Stimulated activated CD4-positive, alpha-beta T cell treated with anti-CD3 and anti-CD28 coated beads, Interleukin-2, amount 100 ng/mL, for 4 hours (primary cell): ENCODE data around the gene POLN.

Source experiments
- DNase-seq: peaks from one replicate; pipeline ENCODE4 v3.0.0-alpha.2; 2020; ENCODE audit warnings: low read depth

The POLN gene

GRCh38 chr4:2262145-2262943 lies 20.4 kb upstream of the POLN start:
- DNase-seq: peak; percentile 96

DNA sequence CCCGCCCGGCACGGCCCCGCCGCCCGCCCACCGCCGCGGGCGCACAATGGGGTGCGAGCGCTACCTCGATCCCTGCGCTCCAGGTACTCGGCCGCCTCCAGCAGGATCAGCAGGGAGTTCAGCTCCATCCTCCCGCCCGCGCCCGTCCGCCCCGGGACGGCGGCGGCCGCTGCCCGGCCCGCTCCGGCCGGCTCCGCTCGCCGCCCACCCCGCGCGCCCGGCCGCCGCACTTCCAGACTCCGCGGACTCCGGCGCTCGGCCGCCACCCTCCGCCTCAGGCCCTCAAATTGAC lies 19.9 kb upstream of the POLN start, which contains the start of gene MXD4:
TSS of gene MXD4 (minus strand) at position 257 of the 292 bp plus-strand sequence. CDS start at position 128, 129 bp downstream.
- no peak for DNase-seq

- no peak for DNase-seq
Measured at GRCh38 chr4:2261110-2261852, 19.4 kb upstream of the POLN start.

- DNase-seq: no peak
Measured at GRCh38 chr4:2260344-2261109, 18.6 kb upstream of the POLN start.

DNA sequence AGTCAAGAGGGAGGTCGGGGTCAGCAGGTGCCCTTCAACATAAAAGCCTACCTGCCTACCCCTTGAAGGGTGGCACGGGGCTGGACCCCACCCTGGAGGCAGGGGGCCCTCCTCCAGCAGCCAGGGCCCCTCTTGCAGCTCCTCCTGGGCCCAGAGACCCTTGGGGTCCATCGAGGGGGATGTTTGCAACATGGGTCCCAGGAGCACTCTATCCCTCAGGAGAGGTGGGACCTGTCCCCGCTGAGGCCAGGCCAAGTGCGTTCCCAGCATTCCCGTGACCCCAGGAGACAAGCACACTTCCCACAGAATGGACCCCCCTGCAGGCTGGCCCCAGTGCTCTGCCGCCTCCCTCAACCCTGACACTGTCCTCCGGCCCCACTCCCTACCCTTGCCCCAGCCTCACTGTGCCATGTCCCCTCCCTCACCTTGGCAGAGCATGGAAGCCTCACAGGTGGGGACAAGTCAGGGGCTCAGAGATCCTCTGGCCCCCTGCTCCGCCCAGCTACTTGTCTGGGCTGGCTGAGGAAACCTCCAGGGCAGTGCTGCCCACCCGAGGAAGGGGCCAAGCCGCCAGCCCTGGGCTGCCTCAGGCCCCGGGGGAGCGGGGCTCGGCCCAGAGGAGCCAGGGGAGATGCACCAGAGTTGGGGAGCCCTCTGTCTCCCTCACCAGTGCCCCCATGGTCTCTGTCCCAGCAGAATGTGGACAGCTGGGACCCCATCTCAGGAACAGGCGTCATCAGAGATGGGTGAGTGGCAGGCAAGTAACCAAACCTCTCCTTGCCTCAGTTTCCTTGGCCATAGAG lies 17.8 kb upstream of the POLN start:
- no peak for DNase-seq

- DNase-seq: no peak
Measured at GRCh38 chr4:2259036-2259540, 17.2 kb upstream of the POLN start.

DNA sequence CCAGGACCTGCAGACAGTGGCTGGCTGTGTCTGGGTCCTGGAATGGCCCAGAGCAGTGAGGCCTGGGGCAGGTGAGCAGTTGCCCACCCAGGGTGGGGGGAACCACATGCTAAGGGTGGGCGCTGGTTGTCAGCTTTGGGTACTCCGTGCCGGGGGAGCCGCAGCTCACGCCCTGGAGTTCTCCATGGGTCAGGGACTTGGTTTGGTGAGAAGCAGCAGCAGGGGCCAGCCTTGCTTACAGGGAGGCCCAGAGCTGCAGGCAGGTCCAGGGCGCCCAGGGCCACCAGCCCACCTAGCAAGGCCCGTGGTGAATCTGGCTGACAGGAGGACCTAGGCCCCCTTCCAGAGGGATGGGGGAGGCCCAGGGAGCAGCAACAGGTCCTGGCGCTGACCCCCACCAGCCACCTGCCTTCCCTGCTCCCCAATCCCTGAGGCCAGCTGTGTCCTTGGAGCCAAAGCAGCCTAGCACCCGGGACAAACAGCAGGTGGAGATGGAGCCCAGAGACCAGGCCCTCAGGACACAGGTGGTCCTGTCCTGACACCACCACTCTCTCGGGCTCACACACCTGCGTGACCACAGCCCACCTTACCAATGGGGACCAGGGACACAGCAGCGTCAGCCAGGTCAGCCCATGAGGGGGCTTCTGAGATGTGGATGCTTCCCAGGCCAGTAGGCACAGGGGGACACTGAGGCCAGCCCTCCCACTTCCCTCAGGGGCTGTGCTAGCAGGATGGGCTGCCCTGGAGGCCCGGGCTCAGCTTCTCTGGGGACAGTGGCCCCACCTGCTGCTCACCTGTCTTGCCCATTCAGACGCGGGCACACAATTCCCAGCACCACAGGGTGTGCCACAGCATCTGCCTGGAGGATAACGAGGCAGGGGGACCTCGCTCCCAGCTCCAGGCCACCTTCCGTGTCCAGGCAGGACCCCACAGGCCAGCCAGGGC lies 16.4 kb upstream of the POLN start:
- no peak for DNase-seq

- no peak for DNase-seq
Measured at GRCh38 chr4:2257361-2258081, 15.6 kb upstream of the POLN start.

DNA sequence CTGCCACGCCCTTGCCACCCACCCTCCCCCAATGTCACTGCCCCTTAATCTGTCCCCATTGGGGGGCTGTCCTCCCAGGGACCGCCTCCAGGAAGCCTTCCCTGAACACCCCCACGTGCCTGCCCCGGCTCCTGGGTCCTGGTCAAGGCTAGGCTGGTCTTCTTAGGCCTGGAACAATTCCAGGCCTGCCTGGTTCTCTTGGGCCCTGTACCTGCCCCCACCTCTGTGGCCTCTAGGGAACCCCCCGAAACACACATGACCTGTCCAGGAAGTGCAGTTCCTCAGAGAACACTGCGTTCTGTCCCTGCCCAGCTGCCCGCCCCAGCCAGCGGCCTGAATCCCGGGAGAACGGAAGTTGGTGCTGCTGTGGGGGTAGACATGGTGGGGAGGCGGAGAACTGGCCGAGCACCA lies 14.9 kb upstream of the POLN start:
- DNase-seq: no peak

GRCh38 chr4:2256156-2256731 lies 14.3 kb upstream of the POLN start:
- no peak for DNase-seq

DNA sequence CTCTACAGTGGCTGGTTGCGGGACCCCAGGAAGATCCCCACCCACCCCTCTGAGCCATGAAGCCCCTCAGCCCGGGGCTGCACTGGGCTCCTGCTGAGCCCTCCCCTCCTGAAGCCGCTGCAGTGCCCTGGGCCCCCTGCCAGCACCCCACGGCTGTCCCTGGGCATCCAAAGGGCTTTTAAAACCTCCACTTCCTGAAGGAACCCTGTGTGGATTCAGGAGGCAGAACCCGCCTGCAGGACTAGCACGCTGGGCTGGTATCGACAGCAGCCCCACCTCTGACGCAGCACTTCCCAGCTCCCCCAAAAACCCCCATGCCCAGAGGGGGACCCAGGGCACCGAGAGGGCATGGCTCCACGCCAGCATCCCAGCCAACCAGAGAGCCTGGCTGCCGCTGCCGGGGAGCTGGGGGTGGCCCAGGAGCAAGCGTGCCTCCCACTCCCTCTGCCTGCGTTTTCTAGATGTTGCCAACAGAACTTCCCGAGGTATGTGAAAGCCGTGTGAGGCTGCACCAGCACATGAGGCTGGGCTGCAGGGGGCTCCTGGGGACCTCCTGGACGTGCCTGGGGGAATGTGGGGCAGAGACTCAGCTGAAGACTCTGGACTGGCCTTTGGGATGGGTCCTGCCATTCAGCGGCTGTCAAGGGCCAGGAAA lies 13.7 kb upstream of the POLN start:
- DNase-seq: no peak

GRCh38 chr4:2254665-2255500 lies 13.0 kb upstream of the POLN start:
- no peak for DNase-seq

DNA sequence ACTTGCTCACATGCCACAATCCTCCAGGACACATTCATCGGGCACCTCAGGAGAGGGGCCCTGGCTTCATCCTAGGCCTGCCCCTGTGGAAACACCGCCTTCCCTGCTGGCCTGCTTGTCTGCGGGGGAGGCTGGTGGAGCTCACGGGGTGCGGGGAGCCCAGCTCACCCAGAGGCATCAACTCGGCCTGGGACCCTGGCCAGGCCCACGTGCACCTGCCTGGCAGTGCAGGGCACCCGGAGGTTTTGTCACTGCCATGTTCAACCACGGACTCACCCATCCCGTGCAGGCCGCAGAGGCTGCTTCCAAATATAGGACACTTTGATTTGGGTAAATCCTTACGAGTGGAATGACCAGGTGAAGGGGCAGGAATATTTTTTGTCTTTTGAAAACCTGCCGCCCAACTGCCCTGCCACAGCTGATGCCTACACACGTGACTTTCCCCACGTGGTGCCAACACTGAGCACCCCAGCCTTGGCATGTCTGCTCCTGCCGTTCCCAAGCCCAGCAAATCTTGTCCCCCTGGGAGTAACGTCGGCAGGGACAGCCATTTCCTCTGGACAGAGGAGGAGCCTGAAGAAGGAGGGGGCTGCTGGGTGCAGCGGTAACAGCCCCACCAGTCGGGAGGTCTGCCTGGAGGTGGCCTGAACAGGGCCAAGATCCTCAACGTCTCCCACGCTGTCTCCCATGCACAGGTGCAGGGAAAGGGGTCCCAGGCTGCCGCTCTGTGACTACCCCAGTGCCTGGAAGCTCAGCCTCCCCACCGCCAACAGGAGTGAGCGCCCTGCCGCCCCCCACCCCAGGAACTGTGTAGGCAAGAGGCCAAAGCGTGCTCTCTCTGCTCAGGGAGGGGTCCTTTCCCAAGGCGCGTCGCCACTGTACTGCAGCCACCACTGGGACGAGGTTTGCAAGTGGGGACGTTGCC lies 11.5 kb upstream of the POLN start:
- no peak for DNase-seq

- no peak for DNase-seq
Measured at GRCh38 chr4:2252530-2253091, 10.7 kb upstream of the POLN start.

GRCh38 chr4:2251795-2252529 lies 10.0 kb upstream of the POLN start:
- no peak for DNase-seq
